SIG-M5 treated with dmso at 0.1 percent for 504 hours (cell line): ENCODE results near the gene ITPKC.
A peak's percentile ranks its signal among the peaks of the same experiment; 100 is the strongest.

Source experiments
- DNase-seq: peaks from one replicate; lab custom pipeline; 2025; ENCODE audit not compliant: unreplicated experiment; lab: John Stamatoyannopoulos, UW

Gene ITPKC

GRCh38 chr19:40690050-40690692 lies 26.7 kb upstream of the ITPKC start, which contains the start of gene NUMBL:
TSS of gene NUMBL (minus strand) at chr19:40690651. CDS start at chr19:40690483, 168 bp downstream.
- DNase-seq = no peak

- peak; percentile 76 for DNase-seq
Observed at GRCh38 chr19:40690693-40691420, 26.1 kb upstream of the ITPKC start.

- no peak for DNase-seq
Observed at GRCh38 chr19:40691421-40692211, 25.3 kb upstream of the ITPKC start.

GRCh38 chr19:40692212-40692551 lies 24.7 kb upstream of the ITPKC start:
- no peak for DNase-seq

- DNase-seq = no peak
Observed at GRCh38 chr19:40693150-40693788, 23.6 kb upstream of the ITPKC start.

GRCh38 chr19:40693896-40694295 lies 23.0 kb upstream of the ITPKC start:
- no peak for DNase-seq

GRCh38 chr19:40695881-40696280 lies 21.0 kb upstream of the ITPKC start:
- no peak for DNase-seq

- no peak for DNase-seq
Observed at GRCh38 chr19:40697007-40697406, 19.9 kb upstream of the ITPKC start.

- DNase-seq = no peak
Observed at GRCh38 chr19:40700083-40700482, 16.8 kb upstream of the ITPKC start.

- DNase-seq = no peak
Observed at GRCh38 chr19:40701758-40702157, 15.2 kb upstream of the ITPKC start.

- DNase-seq = peak; percentile 22
Observed at GRCh38 chr19:40702337-40703012, 14.4 kb upstream of the ITPKC start.

GRCh38 chr19:40703029-40703755 lies 13.7 kb upstream of the ITPKC start:
- no peak for DNase-seq

- DNase-seq = no peak
Observed at GRCh38 chr19:40704491-40705361, 12.2 kb upstream of the ITPKC start.

GRCh38 chr19:40705362-40705651 lies 11.6 kb upstream of the ITPKC start:
- DNase-seq = no peak

- no peak for DNase-seq
Observed at GRCh38 chr19:40705950-40706619, 10.8 kb upstream of the ITPKC start.

GRCh38 chr19:40707615-40708014 lies 9.3 kb upstream of the ITPKC start:
- no peak for DNase-seq

GRCh38 chr19:40709817-40710216 lies 7.1 kb upstream of the ITPKC start:
- no peak for DNase-seq

- DNase-seq = no peak
Observed at GRCh38 chr19:40713939-40714338, 3.0 kb upstream of the ITPKC start.
